Stimulated activated CD8-positive, alpha-beta memory T cell treated with anti-CD3 and anti-CD28 coated beads, Interleukin-12 subunit alpha, Interleukin-12 subunit beta, amount 100 ng/mL, for 4 hours (primary cell): ENCODE data around the gene ASB15.
"Not testable (repeated sequence)": the region's sequence is repeated elsewhere in the genome, so short reads cannot be mapped to it uniquely, and the experiment has no call there.

Experiments
- DNase-seq: peaks from one replicate; pipeline ENCODE4 v3.0.0-alpha.2; 2020; ENCODE audit warnings: low read depth

Gene ASB15

DNA sequence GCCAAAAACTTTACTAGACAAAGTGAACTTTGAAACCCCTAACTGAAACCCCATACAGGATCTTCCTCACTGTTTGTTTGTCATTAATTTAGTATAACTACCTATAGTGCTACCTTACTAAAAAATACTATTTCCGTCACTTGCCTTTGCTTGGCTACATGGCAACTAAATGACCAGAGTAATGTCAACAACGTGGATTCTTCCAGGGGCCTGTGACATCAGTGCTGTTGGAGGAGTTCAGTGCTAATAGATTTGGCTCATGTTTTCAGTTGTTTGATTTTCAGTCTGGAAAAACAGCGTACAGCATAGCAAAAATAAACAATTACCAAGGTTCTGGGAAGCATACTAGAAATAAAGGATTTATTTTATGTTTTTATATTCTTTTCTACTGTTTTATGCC lies 3.0 kb upstream of the ASB15 start:
- no peak for DNase-seq

GRCh38 chr7:123599766-123600165 lies 1.9 kb upstream of the ASB15 start:
- no peak for DNase-seq

GRCh38 chr7:123600876-123601275 lies 745 bp upstream of the ASB15 start:
- no peak for DNase-seq

DNA sequence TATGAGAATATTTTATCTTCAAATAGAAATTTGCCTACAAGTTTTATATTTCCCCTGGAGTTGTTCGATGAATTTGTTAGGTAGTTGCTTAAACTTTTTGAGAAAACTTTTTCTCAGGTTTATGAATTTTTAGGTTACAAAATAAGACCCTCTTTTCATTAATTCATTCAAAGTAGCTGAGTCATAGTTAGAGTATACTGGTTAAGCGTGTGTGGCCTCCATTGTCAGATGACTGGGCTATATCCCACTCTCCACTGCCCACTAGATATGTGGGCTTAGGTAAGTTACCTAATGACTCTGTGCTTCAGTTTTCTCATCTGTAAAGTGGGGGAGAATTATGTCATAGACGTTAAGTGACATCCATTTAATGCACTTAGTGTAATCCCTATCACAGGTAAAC lies 1.0 kb downstream of the ASB15 start:
- no peak for DNase-seq

DNA sequence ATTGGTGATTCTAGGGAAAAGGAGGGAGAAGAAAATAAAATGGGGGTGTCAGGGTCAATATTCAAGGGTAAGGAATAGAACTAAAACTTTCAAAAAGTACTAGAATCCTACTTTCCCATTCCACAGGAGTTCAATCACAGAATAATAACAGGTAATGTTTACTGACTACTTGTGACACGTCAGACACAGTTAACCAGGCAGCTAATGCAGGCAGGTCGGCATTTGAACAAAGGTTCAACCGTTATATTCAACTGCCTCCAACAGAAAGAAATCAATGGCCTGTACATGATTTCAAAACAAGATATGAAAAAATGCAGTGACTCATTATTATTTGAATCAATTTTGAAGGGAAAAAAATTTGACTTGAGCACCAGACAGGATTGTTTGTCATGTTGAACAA lies 3.1 kb downstream of the ASB15 start:
- DNase-seq: no peak

DNA sequence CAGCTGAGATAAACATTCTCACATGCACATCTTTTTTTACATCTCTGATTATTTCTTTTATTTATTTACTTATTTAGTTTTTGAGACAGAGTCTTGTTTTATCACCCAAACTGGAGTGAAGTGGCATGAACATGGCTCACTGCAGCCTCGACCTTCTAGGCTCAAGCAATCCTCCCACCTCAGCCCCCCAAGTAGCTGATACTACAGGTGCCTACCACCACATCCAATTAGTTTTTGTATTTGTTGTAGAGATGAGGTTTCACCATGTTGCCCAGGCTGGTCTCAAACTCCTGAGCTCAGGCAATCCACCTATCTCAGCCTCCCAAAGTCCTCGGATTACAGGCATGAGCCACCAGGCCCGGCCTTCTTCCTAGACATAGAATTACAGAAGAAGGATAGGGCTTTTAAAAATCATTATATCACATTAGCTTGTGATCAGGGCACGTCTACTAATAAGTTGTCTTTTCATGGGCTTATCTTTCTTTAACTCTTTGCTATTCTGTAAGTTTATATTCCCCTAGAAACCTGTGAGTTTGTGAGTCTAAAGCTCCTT lies 5.9 kb downstream of the ASB15 start:
- no peak for DNase-seq

DNA sequence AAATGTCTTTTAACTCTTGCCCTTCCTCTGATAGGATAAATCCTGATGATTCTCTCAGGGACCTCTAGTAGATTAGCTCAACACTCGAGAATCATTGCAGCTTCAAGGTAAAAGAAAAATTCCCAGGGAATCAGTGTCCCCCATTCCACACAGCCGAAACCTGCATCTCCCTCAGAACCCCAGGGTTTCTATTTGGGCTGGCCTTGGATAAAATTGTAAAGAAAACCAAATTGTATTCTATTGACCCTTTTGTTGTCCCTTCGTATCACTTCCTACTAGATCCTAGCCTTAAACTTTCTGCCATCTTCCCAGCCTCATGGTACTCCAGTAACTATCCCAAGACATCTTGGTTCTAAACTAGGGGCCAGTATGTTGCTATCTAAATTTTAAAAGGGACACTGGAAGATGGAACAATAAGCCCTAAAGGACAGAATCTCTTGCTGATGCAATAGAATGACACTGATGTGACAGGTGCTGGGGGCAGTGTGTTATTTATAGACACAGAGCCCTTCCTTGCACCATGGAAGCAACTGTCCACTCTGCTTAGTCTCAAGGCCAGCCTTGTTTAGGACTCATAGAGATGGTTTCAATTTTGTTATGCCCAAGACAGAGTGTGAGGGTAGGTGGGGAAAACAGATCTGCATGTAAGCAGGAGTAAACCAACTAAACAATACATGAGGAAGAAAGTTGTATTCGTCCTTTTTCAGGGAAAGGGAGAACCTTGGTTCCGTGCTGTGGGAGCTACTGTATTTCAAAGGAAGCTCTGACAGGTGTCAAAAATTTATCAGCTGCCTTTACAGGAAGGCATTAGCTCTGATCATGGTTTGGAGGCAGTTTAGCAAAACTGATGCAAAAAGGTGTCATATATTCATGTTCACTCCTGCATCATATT lies 7.6 kb downstream of the ASB15 start:
- no peak for DNase-seq

DNA sequence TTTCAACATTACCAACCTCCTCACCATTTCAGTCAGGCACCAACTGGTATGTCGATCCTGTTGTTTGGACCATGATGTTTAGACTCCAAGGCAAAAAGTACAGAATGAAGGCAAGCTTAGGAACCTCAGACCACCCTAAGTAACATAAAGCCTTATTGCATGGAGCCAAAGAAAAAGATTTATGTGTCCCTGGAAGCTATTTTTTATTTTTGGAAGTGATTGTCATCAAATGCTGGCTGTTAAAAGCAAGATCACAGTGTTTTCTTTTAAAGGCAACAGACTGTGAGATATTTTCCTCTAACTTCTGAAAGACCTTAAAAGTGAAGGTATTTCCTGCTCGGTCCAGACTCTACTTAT lies 8.2 kb downstream of the ASB15 start:
- DNase-seq: no peak

GRCh38 chr7:123612024-123612423 lies 10.4 kb downstream of the ASB15 start:
- DNase-seq: no peak

GRCh38 chr7:123615344-123615743 lies 13.7 kb downstream of the ASB15 start:
- DNase-seq: no peak

- no peak for DNase-seq
These were observed 14.6 kb downstream of the ASB15 start for GRCh38 chr7:123616223-123616622.

GRCh38 chr7:123621707-123622106 lies 20.1 kb downstream of the ASB15 start:
- no peak for DNase-seq

DNA sequence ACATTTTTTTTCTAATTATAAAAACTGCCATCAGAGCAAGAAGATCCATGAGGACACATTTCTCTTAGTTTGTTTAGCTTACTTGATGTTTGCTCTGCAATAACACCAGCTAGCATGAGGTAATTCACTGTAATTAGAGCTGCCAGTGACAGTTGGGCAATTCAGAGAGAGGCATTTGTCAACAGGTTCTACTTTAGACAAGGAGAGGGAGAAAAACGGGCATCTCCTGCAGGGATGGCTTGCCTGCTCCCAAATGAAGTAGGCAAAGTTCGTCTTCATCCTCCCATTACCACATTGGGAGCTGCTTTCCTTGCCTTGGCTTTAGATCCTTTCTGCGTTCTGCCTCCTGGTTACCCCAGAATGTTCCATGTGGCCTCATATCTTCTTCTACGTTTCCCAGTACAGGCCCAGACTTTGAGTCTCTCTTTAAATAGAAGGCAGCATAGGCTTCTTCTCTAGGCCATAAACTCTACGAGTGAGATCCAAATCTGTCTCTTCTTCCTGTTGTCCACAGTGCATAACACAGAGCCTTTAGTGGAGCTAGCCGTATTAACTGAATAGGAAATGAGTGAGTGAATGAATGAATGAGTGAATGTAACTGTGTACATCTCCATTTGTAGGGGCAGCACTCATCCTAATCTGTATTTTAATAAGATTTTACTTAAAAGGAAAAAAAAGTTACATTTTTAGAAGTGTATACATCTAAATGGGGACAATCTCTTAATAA lies 21.2 kb downstream of the ASB15 start:
- DNase-seq: no peak

DNA sequence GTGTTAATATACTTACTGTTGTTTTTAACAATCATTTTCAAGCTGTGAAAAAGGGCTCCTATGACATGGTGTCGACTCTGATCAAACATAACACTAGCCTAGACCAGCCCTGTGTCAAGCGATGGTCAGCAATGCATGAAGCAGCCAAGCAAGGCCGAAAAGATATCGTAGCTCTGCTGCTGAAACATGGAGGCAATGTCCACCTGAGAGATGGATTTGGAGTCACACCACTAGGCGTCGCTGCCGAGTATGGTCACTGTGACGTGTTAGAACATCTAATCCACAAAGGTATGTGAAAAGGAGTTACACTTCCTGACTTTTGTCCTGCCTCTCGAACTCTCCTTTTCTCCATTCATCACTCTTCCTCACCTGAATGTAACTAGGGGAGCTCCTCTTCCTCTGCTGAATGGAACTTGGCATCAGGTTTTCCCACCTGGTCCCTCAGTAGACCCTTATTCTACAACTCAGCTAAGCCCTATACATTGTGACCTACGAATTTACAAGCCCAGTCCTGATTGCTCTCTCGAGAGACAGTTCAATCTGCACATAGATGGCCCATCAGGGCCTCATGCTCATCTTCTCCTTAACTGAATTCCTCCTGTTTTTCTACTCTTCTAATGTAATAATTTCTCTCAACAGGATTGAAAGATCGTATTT lies 23.0 kb downstream of the ASB15 start:
- DNase-seq: peak; percentile 23

DNA sequence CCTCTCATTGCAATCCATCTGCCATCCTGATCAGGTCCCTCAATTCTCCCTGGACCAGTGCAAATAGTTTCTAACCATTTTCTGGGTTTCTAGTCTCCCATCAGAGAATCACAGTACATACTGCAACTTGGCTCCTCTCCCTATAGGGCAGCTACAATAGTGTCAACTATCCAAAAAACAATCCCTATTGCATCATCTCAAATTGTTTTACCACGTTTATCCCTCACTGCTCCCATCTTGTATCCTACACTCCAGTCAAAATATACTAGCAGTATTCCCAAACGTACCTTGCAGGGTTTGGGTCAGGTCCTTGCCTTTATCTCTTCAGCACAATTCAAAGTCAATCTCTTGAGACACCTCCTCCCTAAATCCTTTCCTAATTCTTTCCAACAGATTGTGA lies 23.6 kb downstream of the ASB15 start:
- no peak for DNase-seq

GRCh38 chr7:123627851-123628250 lies 26.2 kb downstream of the ASB15 start:
- DNase-seq: no peak

DNA sequence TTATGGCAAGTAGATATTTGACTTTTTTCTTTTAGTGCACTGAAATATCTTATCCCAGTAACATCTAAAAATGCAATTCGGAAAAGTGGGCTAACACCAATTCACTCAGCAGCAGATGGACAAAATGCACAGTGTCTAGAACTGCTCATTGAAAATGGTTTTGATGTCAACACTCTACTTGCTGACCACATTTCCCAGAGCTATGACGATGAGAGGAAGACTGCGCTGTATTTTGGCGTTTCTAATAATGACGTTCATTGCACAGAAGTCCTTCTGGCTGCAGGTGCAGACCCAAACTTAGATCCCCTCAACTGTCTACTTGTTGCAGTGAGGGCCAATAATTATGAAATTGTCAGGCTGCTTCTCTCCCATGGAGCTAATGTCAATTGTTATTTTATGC lies 27.2 kb downstream of the ASB15 start:
- no peak for DNase-seq

GRCh38 chr7:123629281-123629680 lies 27.7 kb downstream of the ASB15 start:
- no peak for DNase-seq

GRCh38 chr7:123632808-123633207 lies 31.2 kb downstream of the ASB15 start:
- DNase-seq: no peak

- DNase-seq: no peak
These were observed 31.9 kb downstream of the ASB15 start for GRCh38 chr7:123633553-123633952.

- not testable (repeated sequence) for DNase-seq
These were observed 32.5 kb downstream of the ASB15 start for GRCh38 chr7:123634011-123634573.
